GM18907 (cell line): ENCODE measurements around the gene UGT1A5.

Experiments
- ATAC-seq: cut with Tn5 transposase; IDR thresholded peaks from one replicate; pipeline ENCODE4 v1.9.1; 2021; ENCODE audit warnings: mild to moderate bottlenecking, moderate library complexity; ENCODE audit not compliant: unreplicated experiment

UGT1A5 gene

GRCh38 chr2:233775414-233775813 lies 62.7 kb downstream of the UGT1A5 start:
- no peak for ATAC-seq

DNA sequence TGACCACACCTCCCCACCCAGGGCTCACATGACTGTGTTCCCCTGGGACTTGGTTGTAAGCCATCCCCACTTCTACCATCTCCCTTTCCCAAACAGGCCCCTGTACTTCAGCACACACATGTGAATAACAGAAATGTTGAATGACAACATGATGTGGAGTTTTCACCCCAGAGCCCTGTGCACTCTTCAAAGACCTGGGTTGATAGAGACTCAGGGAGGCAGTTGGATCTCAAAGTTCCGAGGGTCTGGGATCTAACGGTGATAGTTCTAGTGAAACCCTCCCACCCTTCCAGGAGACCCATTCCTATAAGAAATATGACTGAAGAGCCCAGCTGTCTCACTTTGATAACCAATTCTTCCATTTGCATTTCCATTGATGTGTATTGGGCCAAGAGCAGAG lies 65.3 kb downstream of the UGT1A5 start, which contains the start of gene MROH2A:
MROH2A (plus strand) TSS at position 301 of the 400 bp plus-strand sequence. CDS start 1,029 bp downstream, outside the sequence.
- ATAC-seq = no peak

DNA sequence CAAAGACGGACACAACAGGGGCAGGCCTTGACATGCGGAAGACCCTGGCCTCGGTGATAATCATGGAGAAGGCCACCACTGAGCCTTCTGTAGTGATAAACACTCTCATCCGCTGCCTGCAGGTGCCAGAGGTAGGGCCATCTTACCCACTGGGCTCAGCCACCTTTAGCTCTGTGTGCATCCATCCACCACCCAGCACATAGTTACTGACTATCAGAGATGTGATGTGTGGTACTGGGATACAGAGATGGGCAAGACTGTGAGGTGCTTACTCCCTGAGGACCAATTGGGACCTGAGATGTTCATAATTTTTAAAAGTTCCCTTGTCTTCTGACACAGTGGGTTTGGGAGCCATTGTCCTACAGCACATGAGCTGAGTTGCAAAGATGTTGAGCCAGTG lies 67.0 kb downstream of the UGT1A5 start:
- no peak for ATAC-seq

- no peak for ATAC-seq
Measured at GRCh38 chr2:233780771-233781170, 68.1 kb downstream of the UGT1A5 start.

DNA sequence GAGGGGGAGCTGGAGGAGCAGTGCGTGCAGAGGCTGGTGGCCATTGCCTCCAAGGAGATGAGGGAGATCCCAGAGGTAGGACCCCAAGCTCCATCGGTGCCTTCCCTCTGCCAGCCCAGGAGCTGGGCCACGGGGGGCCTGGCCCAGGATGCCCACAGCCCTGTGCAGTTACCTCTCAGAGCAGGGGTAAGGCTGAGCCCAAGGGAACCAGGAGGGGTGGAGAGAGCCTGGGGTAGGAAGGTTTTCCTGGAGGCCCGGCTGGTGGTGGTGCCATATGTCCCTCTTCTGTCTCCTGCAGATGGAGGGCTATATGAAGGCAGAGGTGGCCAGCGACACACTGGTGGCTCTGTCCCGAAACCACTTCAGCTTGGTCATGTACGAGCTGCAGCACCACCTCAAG lies 76.8 kb downstream of the UGT1A5 start:
- no peak for ATAC-seq

DNA sequence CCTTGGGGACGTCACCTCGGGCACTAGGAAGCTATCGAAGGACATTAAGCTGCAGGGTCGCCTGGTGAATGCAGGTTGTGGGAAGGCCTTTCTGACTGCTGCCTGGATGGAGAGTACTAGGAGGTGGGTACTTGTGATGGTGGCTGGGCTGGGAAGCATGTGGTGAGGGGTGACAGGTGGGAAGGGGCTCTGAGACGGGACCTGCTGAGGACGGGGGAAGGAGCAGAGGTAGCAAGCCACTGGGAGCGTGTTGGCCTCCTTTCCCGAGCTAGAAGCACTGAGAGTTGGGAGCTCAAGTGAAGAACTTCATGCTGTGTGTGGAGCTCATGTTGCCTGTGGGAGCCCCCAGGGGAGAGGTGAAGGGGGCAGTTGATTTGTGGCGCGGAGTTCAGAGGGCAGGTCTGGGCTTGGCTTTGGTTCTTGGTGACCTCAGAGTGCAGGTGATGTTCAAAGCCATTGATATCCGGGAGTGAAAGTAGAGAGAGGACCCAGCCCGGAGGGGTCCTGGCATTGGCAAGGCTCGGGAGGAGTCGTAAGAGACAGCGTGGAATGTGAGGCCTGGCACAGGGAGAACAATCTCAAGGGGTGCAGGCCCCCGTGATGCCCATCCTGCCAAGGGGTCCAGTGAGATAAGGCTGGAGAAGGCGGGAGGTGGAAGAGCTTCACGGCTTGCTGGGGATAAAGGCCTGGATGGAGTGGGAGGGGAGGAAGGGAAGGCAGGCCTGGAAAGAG lies 78.6 kb downstream of the UGT1A5 start:
- no peak for ATAC-seq

GRCh38 chr2:233791883-233792329 lies 79.2 kb downstream of the UGT1A5 start:
- no peak for ATAC-seq

GRCh38 chr2:233792720-233793119 lies 80.0 kb downstream of the UGT1A5 start:
- no peak for ATAC-seq

- no peak for ATAC-seq
Measured at GRCh38 chr2:233793465-233794127, 80.9 kb downstream of the UGT1A5 start.

- no peak for ATAC-seq
Measured at GRCh38 chr2:233794128-233794658, 81.5 kb downstream of the UGT1A5 start.

- no peak for ATAC-seq
Measured at GRCh38 chr2:233795735-233796171, 83.0 kb downstream of the UGT1A5 start.

- ATAC-seq = no peak
Measured at GRCh38 chr2:233796254-233796653, 83.5 kb downstream of the UGT1A5 start.

GRCh38 chr2:233798335-233799086 lies 85.8 kb downstream of the UGT1A5 start:
- ATAC-seq = no peak

DNA sequence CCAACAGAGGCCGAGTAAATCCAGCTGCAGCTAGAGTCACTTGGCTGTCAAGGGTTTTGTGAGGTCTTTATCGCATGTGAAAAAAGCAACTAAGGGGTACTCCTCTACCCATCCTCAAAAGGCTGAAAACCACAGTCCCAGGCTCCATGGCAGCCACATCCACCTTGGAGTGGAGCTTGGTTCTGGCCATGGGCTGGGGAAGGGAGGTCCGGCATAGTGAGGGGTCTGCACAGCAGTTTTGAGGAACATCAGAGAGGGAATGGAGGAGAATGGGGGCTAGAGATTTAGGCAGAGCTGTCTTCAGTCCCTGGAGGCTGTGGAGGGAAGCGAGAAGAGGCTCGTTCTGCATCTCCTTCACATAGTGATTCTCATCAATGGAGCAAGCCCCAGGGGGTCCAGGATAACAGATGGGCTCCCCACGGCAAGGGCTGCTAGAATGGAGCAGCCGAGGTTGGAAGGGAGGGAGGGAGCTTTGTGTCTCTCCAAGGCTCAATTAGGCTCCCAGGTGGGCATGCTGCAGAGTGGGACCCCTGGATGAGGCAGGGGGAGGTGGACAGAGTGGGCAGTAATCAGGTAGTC lies 86.5 kb downstream of the UGT1A5 start:
- no peak for ATAC-seq

- no peak for ATAC-seq
Measured at GRCh38 chr2:233799716-233800115, 87.0 kb downstream of the UGT1A5 start.

GRCh38 chr2:233800208-233800607 lies 87.5 kb downstream of the UGT1A5 start:
- ATAC-seq = no peak

DNA sequence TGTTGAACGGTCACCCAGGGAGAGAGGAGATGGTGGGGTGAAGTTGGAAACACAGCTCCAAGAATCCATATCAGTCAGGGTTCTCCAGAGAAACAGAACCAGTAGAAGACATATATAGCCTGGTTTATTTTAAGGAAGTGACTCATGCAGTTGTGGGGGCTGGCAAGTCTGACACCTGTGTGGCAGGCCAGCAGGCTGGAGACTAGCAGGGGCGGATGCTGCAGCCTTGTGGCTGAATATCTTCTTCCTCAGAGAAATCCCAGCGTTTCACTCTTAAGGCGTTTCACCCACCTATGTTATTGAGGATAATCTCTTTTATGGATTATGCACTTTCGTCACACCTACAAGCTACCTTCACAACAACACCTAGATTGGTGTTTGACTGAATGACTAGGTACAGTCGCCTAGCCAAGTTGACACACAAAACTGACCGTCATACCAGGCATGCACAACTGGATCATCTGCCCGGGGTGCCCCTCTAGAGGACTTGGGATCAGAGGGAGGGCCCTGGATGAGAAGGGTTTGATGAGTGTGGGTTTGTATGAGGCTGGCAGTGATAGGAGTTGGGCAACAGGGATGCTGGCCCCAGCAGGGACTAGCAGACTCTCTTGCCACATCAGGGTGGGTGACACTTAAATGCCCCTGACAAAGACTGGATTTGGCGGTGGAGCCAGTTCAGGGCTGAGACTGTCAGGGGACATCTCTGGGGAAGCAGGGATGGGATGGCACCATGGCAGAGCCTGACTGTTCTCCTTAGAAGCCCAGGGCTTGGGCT lies 88.8 kb downstream of the UGT1A5 start:
- ATAC-seq = no peak

- ATAC-seq = no peak
Measured at GRCh38 chr2:233802132-233802815, 89.6 kb downstream of the UGT1A5 start.

- no peak for ATAC-seq
Measured at GRCh38 chr2:233803292-233803911, 90.7 kb downstream of the UGT1A5 start.
